ENCODE measurements around the gene ADRA2C. TPM values are rescaled to one million over a fixed set of nuclear protein-coding genes. Genes with fewer than 3 reads are reported as not detected.

ADRA2C gene
- total RNA-seq, 1 experiment from 2014 or later: 8.6 TPM

DNA sequence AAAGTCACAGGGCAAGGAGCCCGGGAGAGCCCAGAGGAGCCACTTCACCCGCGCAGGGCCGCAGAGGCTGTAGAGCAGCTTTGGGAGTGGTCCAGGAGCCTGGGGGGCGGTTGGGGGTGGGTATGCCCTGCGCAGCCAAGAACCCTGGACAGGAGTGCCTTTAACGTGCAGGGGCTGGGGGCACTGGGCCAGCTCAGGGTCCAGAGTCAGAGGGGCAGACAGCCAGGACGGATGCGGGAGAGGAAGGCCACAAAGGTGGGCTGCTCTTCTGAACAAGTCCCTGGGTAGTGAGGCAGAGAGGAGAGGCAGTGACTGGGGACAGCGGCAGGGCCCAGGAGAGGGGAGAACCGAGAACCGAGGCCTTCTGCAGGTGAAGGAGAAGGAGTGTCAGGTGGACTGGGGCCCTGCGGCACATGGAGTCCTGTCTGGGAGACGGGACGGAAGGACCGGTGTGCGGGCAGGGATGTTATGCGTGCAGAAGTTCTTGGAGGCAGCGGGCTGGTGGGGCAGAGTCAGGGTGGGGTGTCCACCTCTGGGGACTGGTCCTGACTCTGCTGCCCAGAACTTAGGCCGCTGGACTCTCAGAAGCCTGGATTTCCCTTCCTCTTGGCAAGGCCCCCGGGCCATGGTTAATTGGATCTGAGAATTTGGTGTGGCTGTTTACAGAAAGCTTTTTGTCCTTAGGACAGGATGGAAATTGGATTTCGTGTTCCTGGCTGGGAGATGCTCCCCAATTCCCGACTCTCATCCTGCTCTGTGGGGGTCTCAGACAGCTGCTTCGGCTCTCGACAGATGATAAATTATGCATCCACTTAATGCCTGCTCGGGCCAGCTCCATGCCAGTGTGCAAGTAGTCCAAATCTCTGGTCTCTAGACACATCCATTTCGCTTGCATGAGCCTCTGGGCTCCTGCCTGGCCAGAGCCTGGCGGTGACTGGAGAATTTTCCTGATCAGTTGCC lies 31.9 kb downstream of the ADRA2C start:
- H3K27me3 ChIP-seq (ENCODE audit: insufficient read depth, low read length): no peaks in the 10 kb centered on the region
- H4K5ac ChIP-seq (ENCODE audit: insufficient read length, low read depth, low read length): no peak overlapping the region
- no peak overlapping the region for H3T11ph ChIP-seq (ENCODE audit: low read length)
- no peak overlapping the region for H3K4ac ChIP-seq (ENCODE audit: low read depth, low read length)
- WGBS (ENCODE audit: extremely low coverage, insufficient read length, low lambda C conversion rate): no CpG with 5 or more reads among the region's 28 CpGs
- H2BK12ac ChIP-seq (ENCODE audit: insufficient read length, low read depth, low read length): no peak overlapping the region
- no peak overlapping the region for H2BK5ac ChIP-seq (ENCODE audit: insufficient read length, low read length)
- H3K14ac ChIP-seq (ENCODE audit: insufficient read depth, low read length): no peak overlapping the region; the same call in 1 of the 2 replicates
- H3K4me2 ChIP-seq (ENCODE audit: insufficient read depth, insufficient read length, low read length): no peak overlapping the region
- no peak overlapping the region for H2AK5ac ChIP-seq (ENCODE audit: insufficient read length, low read length)
- no peak overlapping the region for H3K56ac ChIP-seq (ENCODE audit: insufficient read length, low read depth, low read length)
- H3K9ac ChIP-seq (ENCODE audit: extremely low read depth, insufficient read length, low read length): no peak overlapping the region
- Mint-ChIP-seq H3K9me3 (peaks cover 23 to 28% of the 10 kb centered on the region in 2 experiments), H3K27ac (no peak overlapping the region), H3K36me3 (ENCODE audit: insufficient read depth in 1 of 3, low read depth in 3 of 3) (peaks cover 0 to 10% (median 5%) of the 10 kb centered on the region in 3 experiments; a peak in 3 of 7 replicates), H3K4me1 (peaks cover 27% of the 10 kb centered on the region in 2 experiments), H3K4me3 (no peak overlapping the region), H3K27me3 (ENCODE audit: low read depth) (peaks cover 20% of the 10 kb centered on the region)
- H3K23ac ChIP-seq (ENCODE audit: insufficient read length, low read depth, low read length): no peak overlapping the region
- no peak overlapping the region for H2AFZ ChIP-seq (ENCODE audit: low read length)
- no peak overlapping the region for H3K27ac ChIP-seq (ENCODE audit: insufficient read length, low read depth, low read length)
- H4K91ac ChIP-seq (ENCODE audit: insufficient read length, low read depth, low read length): no peak overlapping the region
- H3K18ac ChIP-seq (ENCODE audit: insufficient read length, low read depth, low read length): no peak overlapping the region
- TF ChIP-seq, protein P1, sequence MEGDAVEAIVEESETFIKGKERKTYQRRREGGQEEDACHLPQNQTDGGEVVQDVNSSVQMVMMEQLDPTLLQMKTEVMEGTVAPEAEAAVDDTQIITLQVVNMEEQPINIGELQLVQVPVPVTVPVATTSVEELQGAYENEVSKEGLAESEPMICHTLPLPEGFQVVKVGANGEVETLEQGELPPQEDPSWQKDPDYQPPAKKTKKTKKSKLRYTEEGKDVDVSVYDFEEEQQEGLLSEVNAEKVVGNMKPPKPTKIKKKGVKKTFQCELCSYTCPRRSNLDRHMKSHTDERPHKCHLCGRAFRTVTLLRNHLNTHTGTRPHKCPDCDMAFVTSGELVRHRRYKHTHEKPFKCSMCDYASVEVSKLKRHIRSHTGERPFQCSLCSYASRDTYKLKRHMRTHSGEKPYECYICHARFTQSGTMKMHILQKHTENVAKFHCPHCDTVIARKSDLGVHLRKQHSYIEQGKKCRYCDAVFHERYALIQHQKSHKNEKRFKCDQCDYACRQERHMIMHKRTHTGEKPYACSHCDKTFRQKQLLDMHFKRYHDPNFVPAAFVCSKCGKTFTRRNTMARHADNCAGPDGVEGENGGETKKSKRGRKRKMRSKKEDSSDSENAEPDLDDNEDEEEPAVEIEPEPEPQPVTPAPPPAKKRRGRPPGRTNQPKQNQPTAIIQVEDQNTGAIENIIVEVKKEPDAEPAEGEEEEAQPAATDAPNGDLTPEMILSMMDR (conservative IDR thresholded peaks at IDR 0.05): no peak
- H2BK20ac ChIP-seq (ENCODE audit: low read depth, low read length, poor library complexity, severe bottlenecking): no peak overlapping the region
- no peak for DNase-seq
- H2BK15ac ChIP-seq (ENCODE audit: low read depth, low read length): no peak overlapping the region
- no peaks in the 10 kb centered on the region for H3K79me2 ChIP-seq (ENCODE audit: insufficient read depth, low read length)
- no peaks in the 10 kb centered on the region for H3K9me3 ChIP-seq (ENCODE audit: control insufficient read depth, low read depth, low read length)
- no peak overlapping the region for H2BK120ac ChIP-seq (ENCODE audit: low read depth, low read length, poor library complexity, severe bottlenecking)
- no peaks in the 10 kb centered on the region for H3K23me2 ChIP-seq (ENCODE audit: insufficient read length, low read depth, low read length, poor library complexity, severe bottlenecking)
- no peak overlapping the region for H4K8ac ChIP-seq (replicated peaks; ENCODE audit: insufficient read length, low read depth, low read length)
- H4K20me1 ChIP-seq (ENCODE audit: control insufficient read depth, insufficient read depth, insufficient read length): no peaks in the 10 kb centered on the region
- peaks cover 8% of the 10 kb centered on the region; the same call in 1 of the 2 replicates for H3K4me1 ChIP-seq (ENCODE audit: insufficient read depth, low read length)
- H3K79me1 ChIP-seq (ENCODE audit: insufficient read depth, low read depth, low read length, poor library complexity, severe bottlenecking): no peaks in the 10 kb centered on the region

All from H9 (cell line).